ENCODE measurements around the gene SLC25A12.

DNA sequence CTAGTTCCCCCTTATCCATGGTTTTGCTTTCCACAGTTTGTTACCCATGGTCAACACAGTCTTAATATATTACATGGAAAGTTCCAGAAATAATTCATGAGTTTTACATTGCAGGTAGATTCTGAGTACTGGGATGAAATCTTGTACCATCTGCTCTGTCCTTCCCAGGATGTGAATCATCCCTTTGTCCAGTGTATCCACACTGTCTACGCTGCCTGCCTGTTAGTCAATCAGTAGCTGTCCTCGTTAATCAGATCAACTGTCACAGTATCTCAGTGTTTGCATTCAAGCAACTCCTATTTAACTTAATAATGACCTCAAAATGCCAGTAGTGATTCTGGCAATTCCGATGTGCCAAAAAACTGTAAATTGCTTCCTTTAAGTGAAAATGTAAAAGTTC lies 130.4 kb downstream of the SLC25A12 start:
- TF ChIP-seq POLR2AphosphoS5 (IDR thresholded peaks at IDR 0.05) (no peak), CTCF (IDR thresholded peaks at IDR 0.05) (no peak), POLR2A (IDR thresholded peaks at IDR 0.05) (no peak)
